DMS 273 treated with DMSO at 0.1 percent for 48 hours (cell line): ENCODE measurements around the gene MRTO4.
"Not testable (repeated sequence)": the region's sequence is repeated elsewhere in the genome, so short reads cannot be mapped to it uniquely, and the experiment has no call there.

Source experiments
- DNase-seq: peaks from one replicate; lab custom pipeline; 2025; lab: John Stamatoyannopoulos, UW

MRTO4 gene

GRCh38 chr1:19222979-19223824 is 28.4 kb upstream of the MRTO4 start:
- no peak for DNase-seq

- no peak for DNase-seq
These were observed 22.4 kb upstream of the MRTO4 start for GRCh38 chr1:19229229-19229628.

DNA sequence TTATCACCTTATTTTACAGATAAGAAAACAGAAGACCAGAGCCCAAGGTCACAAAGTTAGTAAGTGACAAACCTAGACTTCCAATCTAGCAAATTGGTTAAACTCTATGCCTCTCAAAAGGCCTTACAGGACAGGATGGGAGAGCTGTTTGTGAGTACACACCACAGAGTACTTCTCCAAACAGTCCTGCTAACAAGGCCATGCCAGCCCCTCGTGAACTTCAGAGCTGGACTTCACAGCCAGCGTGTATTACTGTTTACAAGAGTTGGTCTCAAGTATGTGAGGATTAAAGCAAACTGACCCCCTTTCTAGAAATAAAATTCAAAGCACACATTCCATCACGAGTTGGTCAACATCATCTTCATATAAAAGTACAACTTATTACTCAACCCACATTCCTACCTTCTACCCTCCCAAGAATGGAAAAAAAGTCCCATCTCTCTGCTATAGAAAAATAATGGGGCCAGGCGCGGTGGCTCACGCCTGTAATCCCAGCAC is 21.7 kb upstream of the MRTO4 start:
- DNase-seq, result no peak

DNA sequence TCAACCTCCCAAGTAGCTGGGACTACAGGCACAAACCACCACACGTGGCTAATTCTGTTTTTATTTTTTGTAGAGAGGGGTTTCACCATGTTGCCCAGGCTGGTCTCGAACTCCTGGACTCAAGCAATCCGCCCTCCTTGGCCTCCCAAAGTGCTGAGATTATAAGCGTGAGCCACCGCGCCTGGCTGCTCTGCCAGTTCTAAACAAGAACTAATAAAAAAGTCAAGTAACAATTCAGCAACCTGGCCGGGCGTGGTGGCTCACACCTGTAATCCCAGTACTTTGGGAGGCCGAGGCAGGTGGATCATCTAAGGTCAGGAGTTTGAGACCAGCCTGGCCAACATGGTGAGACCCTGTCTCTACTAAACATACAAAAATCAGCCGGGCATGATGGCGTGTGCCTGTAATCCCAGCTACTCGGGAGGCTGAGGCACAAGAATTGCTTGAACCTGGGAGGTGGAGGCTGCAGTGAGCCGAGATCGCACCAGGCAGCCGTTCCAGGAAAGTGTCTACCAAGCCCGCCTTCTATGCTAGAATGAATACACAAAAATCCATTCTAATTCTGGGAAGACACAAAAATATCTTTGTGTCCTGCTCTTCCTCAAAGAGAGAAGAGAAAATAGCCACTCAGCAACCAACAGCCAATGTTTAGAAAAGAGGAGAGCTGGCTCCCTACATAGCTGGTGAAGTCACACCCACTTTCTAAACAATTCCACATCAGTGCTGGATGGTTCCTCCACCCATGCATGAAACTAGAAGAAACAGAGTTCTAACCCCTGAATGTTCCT is 19.7 kb upstream of the MRTO4 start:
- DNase-seq, result not testable (repeated sequence)

DNA sequence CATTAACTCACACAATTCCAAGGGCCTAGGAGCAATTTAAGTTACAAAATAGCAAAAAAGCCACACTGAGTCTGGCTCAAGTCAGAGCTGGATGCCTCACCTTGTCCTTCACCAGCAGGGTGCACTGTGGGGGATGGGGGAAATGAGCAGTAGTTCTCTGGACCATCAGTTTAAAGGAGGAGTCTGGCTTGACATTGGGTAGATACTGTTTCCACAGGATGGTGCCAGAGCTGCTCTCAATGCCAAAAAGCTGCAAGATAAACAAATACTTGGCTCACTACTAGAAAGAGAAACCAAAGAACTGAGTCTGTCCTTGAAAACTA is 19.1 kb upstream of the MRTO4 start:
- DNase-seq, result no peak

DNA sequence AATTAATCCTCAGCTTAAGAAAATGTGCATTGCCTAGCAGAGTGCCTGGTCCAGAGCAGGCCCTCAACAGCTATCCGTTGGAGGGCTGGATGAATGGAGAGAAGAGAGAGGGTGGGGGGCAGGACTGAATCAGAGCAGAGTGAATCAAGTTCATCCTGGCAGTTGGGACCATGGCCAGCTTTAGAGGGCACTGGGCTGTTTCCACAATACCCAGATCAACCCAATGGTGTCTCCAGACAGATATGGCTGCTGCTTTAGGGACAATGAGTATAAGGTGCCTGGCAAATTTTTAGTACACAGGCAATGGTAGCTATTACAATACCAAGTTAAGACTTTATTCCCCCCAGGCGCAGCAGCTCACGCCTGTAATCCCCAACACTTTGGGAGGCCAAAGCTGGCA is 17.4 kb upstream of the MRTO4 start:
- no peak for DNase-seq

GRCh38 chr1:19239876-19240275 is 11.7 kb upstream of the MRTO4 start:
- no peak for DNase-seq

GRCh38 chr1:19240673-19241538 is 10.7 kb upstream of the MRTO4 start:
- peak; percentile 51 for DNase-seq

GRCh38 chr1:19250629-19251304 is 838 bp upstream of the MRTO4 start:
- DNase-seq, result no peak

GRCh38 chr1:19254416-19254815 is 2.8 kb downstream of the MRTO4 start:
- DNase-seq, result no peak

DNA sequence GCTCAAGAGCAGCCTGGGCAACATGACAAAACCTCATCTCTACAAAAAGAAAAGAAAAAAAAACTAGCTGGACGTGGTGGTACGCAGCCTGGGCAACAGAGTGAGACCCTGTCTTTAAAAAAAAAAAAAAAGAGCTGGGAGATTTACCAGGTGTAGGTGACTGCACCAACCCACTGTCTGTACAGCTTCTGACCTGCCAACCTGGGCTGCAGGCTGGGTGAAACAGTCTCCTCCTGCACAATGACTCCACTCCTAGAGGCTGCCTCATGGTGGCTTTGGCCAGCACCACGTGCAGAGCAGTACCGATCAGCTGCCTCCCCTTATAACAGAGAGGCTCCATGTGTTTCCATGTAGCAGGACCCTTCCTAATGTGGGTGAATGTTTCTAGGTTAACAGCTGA is 3.7 kb downstream of the MRTO4 start:
- DNase-seq, result no peak

DNA sequence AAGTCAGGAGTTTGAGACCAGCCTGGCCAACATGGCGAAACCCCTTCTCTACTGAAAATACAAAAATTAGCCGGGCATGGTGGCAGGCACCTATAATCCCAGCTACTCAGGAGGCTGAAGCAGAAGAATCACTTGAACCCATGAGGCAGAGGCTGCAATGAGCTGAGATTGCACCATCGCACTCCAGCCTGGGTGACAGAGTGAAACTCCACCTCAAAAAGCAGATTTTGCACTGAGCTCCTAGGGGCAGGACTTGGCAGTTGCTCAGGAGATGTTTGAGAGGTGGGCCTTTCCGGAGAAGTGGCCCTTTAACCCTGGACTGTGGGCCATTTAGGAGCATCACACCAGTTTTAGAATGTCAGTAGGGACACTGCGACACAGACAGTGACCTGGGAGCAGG is 4.7 kb downstream of the MRTO4 start:
- DNase-seq, result not testable (repeated sequence)

- no peak for DNase-seq
These were observed 5.7 kb downstream of the MRTO4 start for GRCh38 chr1:19257178-19257914.

GRCh38 chr1:19258353-19258752 is 6.7 kb downstream of the MRTO4 start:
- DNase-seq, result no peak

GRCh38 chr1:19260211-19261138 is 8.9 kb downstream of the MRTO4 start:
- DNase-seq, result no peak

- DNase-seq, result no peak
These were observed 10.4 kb downstream of the MRTO4 start for GRCh38 chr1:19262047-19262446.

DNA sequence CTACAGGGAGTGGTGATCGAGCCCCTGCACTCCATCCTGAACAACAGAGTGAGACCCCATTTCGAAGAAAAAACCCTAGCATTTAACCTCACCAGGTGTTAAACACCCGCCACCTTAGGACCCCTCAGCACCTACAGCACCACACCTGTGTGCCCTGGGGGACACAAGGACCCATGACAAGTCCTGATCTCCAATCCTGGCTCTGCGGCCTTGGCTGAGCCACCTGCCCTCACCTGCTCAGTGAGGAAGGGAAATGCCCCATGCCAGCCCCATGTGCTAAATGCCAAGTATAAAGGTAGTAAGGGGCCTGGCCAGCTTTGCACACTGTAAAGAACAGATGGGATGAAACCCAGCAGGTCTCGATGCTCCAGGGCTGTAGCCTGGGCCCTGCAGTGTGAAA is 11.1 kb downstream of the MRTO4 start:
- no peak for DNase-seq

- no peak for DNase-seq
These were observed 16.8 kb downstream of the MRTO4 start for GRCh38 chr1:19268445-19268844.

DNA sequence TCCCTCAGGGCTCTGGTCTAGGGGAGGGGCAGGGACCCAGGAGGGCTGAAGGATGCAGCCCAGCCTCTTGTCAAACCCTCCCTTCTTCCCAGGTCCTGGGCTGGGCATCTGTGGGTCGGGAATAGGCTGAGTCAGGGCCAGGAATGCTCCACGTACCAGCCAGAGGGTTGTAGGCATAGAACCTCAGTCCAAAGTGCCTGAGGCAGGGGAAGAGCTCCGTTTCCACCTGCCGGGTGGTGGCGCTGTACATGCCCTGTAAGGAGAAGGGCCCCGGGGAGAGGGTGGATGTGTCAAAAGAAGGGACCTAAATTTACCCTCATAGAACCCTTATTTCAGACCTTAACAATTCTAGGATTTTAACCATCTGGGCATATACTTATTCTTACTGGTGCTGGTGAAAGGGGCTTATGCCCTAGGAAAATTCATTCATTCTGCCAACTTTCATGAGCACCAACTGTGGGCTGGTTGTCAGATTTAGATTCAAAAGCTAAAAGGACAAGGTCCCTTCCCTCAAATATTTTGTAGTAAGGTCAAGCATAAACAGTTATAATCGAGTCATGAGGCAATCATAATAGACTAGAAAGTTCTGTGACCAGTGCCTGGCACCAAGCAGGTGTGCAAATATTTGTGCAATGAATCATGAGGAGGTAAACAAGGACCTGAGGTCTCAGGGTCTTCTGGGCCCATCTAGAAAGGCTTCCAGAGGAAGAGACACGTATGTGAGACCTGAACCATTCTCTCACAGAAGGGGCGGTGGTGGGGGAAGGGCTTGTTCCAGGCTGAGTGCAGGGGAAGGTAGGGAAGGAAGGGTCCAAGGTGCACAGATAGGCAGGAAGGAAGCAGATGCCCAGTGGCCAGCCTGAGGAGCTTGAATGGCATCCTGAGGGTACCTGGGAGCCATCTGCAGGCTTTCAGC is 18.1 kb downstream of the MRTO4 start:
- not testable (repeated sequence) for DNase-seq
